ENCODE measurements around the gene TMEM220.

GRCh38 chr17:10769840-10770239 is 40.0 kb upstream of the TMEM220 start:
- TF ChIP-seq POLR2AphosphoS5 (IDR thresholded peaks at IDR 0.05; ENCODE audit: low read depth, low read length) (no peak), POLR2A (IDR thresholded peaks at IDR 0.05; ENCODE audit: low read depth, low read length) (no peak)

Measured in GM12892 (cell line).